NCI-H748 (cell line): Measurements from ENCODE around the gene BICDL1.

ENCODE experiments used
- DNase-seq: peaks from one replicate; lab custom pipeline; 2025; ENCODE audit not compliant: unreplicated experiment; lab: John Stamatoyannopoulos, UW

Gene BICDL1

GRCh38 chr12:120049426-120049825 is 60.4 kb downstream of the BICDL1 start:
- no peak for DNase-seq

GRCh38 chr12:120051535-120051934 is 62.5 kb downstream of the BICDL1 start:
- no peak for DNase-seq

- no peak for DNase-seq
Measured at GRCh38 chr12:120054293-120054692, 65.3 kb downstream of the BICDL1 start.

- DNase-seq: no peak
Measured at GRCh38 chr12:120055231-120056000, 66.4 kb downstream of the BICDL1 start.

- no peak for DNase-seq
Measured at GRCh38 chr12:120056739-120057138, 67.7 kb downstream of the BICDL1 start.

GRCh38 chr12:120060196-120060595 is 71.2 kb downstream of the BICDL1 start:
- no peak for DNase-seq

- no peak for DNase-seq
Measured at GRCh38 chr12:120060717-120061116, 71.7 kb downstream of the BICDL1 start.

- DNase-seq: no peak
Measured at GRCh38 chr12:120061575-120062214, 72.7 kb downstream of the BICDL1 start.

- DNase-seq: no peak
Measured at GRCh38 chr12:120062976-120063579, 74.0 kb downstream of the BICDL1 start.

GRCh38 chr12:120064054-120064940 is 75.3 kb downstream of the BICDL1 start:
- no peak for DNase-seq

GRCh38 chr12:120065472-120065871 is 76.4 kb downstream of the BICDL1 start:
- DNase-seq: no peak

GRCh38 chr12:120066341-120066740 is 77.3 kb downstream of the BICDL1 start:
- DNase-seq: no peak

GRCh38 chr12:120067084-120067869 is 78.2 kb downstream of the BICDL1 start:
- DNase-seq: peak; percentile 56

GRCh38 chr12:120067901-120068300 is 78.9 kb downstream of the BICDL1 start:
- no peak for DNase-seq

GRCh38 chr12:120069278-120069677 is 80.2 kb downstream of the BICDL1 start:
- DNase-seq: no peak

- no peak for DNase-seq
Measured at GRCh38 chr12:120071493-120072020, 82.5 kb downstream of the BICDL1 start.

- no peak for DNase-seq
Measured at GRCh38 chr12:120072472-120073249, 83.6 kb downstream of the BICDL1 start.

- no peak for DNase-seq
Measured at GRCh38 chr12:120075034-120075616, 86.1 kb downstream of the BICDL1 start.

GRCh38 chr12:120076651-120077050 is 87.6 kb downstream of the BICDL1 start:
- no peak for DNase-seq
